Measurements from ENCODE around the gene CELSR1.
"Not testable (repeated sequence)": the region's sequence is repeated elsewhere in the genome, so short reads cannot be mapped to it uniquely, and the experiment has no call there.

CELSR1 gene

GRCh38 chr22:46415776-46416519, 121.5 kb downstream of the CELSR1 start:
- no peak for DNase-seq

- DNase-seq = no peak
These were observed 122.7 kb downstream of the CELSR1 start for GRCh38 chr22:46414704-46415103.

- DNase-seq = no peak
These were observed 123.6 kb downstream of the CELSR1 start for GRCh38 chr22:46413725-46414379.

- no peak for DNase-seq
These were observed 126.1 kb downstream of the CELSR1 start for GRCh38 chr22:46411347-46411746.

GRCh38 chr22:46410291-46410808, 127.1 kb downstream of the CELSR1 start:
- no peak for DNase-seq

GRCh38 chr22:46409631-46410210, 127.7 kb downstream of the CELSR1 start:
- DNase-seq = no peak

GRCh38 chr22:46408568-46409506, 128.6 kb downstream of the CELSR1 start:
- no peak for DNase-seq

- no peak for DNase-seq
These were observed 129.7 kb downstream of the CELSR1 start for GRCh38 chr22:46407748-46408147.

GRCh38 chr22:46406791-46407190, 130.6 kb downstream of the CELSR1 start:
- no peak for DNase-seq

- no peak for DNase-seq
These were observed 131.1 kb downstream of the CELSR1 start for GRCh38 chr22:46406349-46406748.

- no peak for DNase-seq
These were observed 131.5 kb downstream of the CELSR1 start for GRCh38 chr22:46405901-46406300.

GRCh38 chr22:46403880-46404279, 133.5 kb downstream of the CELSR1 start:
- not testable (repeated sequence) for DNase-seq

- DNase-seq = no peak
These were observed 134.9 kb downstream of the CELSR1 start for GRCh38 chr22:46402505-46402904.

GRCh38 chr22:46401370-46401769, 136.1 kb downstream of the CELSR1 start:
- DNase-seq = no peak

- no peak for DNase-seq
These were observed 138.0 kb downstream of the CELSR1 start for GRCh38 chr22:46399251-46400024.

- no peak for DNase-seq
These were observed 139.5 kb downstream of the CELSR1 start for GRCh38 chr22:46397951-46398350.

GRCh38 chr22:46397514-46397913, 139.9 kb downstream of the CELSR1 start:
- DNase-seq = no peak

GRCh38 chr22:46397049-46397448, 140.4 kb downstream of the CELSR1 start:
- DNase-seq = not testable (repeated sequence)

- no peak for DNase-seq
These were observed 142.3 kb downstream of the CELSR1 start for GRCh38 chr22:46395145-46395544.

- DNase-seq = no peak
These were observed 142.8 kb downstream of the CELSR1 start for GRCh38 chr22:46394622-46395021.

- no peak for DNase-seq
These were observed 143.5 kb downstream of the CELSR1 start for GRCh38 chr22:46393873-46394272.
